Keratinocyte (primary cell): ENCODE results near the gene TOM1L1. TPM values are rescaled to one million over a fixed set of nuclear protein-coding genes. Genes with fewer than 3 reads are reported as not detected.

ENCODE experiments used
- DNase-seq: peaks from one replicate; pipeline ENCODE4 v3.0.0-alpha.2; 2011; ENCODE audit warnings: low read depth, missing footprints, low spot score
- FAIRE-seq: peaks from 2 replicates; lab custom pipeline; 2011; peaks lifted over from hg19 to GRCh38; lab: Jason Lieb, UNC
- H2AFZ ChIP-seq: 2 replicates; pipeline ENCODE4 v1.6.0; 2012; ENCODE audit warnings: low read length, control low read depth, inconsistent platforms; ENCODE audit not compliant: control insufficient read depth
- H3K27ac ChIP-seq: 2 replicates; pipeline ENCODE4 v1.5.1; 2011; ENCODE audit warnings: low read length; ENCODE audit not compliant: control insufficient read depth, insufficient read depth
- H3K27me3 ChIP-seq: 3 replicates; pipeline ENCODE4 v1.6.0; 2011; ENCODE audit warnings: low read length; ENCODE audit not compliant: control insufficient read depth, insufficient read depth; ENCODE audit errors: extremely low read depth
- H3K36me3 ChIP-seq, 2 experiments: 2 replicates in 1 of 2; 3 replicates in 1 of 2; pipeline ENCODE4 v1.5.1; 2011; ENCODE audit warnings: low read length in 2 of 2, mild to moderate bottlenecking in 1 of 2; ENCODE audit not compliant: control insufficient read depth in 2 of 2, insufficient read depth in 2 of 2; ENCODE audit errors: extremely low read depth in 1 of 2
- H3K4me1 ChIP-seq: 3 replicates; pipeline ENCODE4 v1.5.1; 2011; ENCODE audit warnings: low read length; ENCODE audit not compliant: control insufficient read depth, insufficient read depth; ENCODE audit errors: extremely low read depth
- H3K4me2 ChIP-seq: 3 replicates; pipeline ENCODE4 v1.6.0; 2011; ENCODE audit warnings: low read depth, low read length; ENCODE audit not compliant: control insufficient read depth, insufficient read depth; ENCODE audit errors: extremely low read depth
- H3K4me3 ChIP-seq, 3 experiments: fragments of 200-600 bp in 1 of 3; sonication (generic) in 1 of 3; 2 replicates in 2 of 3; 3 replicates in 1 of 3; pipeline ENCODE4 v1.5.1; 2011 to 2016; ENCODE audit warnings: low read length in 3 of 3, mild to moderate bottlenecking in 3 of 3, control low read depth in 2 of 3, inconsistent platforms in 1 of 3, low read depth in 1 of 3, mixed read lengths in 1 of 3, mixed run types in 1 of 3, moderate library complexity in 1 of 3; ENCODE audit not compliant: control insufficient read depth in 2 of 3, insufficient read depth in 2 of 3; ENCODE audit errors: extremely low read depth in 1 of 3
- H3K79me2 ChIP-seq: 2 replicates; pipeline ENCODE4 v1.6.0; 2012; ENCODE audit warnings: low read length; ENCODE audit not compliant: control insufficient read depth, insufficient read depth
- H3K9ac ChIP-seq: 3 replicates; pipeline ENCODE4 v1.6.0; 2011; ENCODE audit warnings: low read length; ENCODE audit not compliant: control insufficient read depth, insufficient read depth; ENCODE audit errors: extremely low read depth
- H3K9me1 ChIP-seq: 3 replicates; pipeline ENCODE4 v1.6.0; 2011; ENCODE audit warnings: low read length; ENCODE audit not compliant: control insufficient read depth, insufficient read depth; ENCODE audit errors: extremely low read depth
- H3K9me3 ChIP-seq: 2 replicates; pipeline ENCODE4 v1.5.1; 2012; ENCODE audit warnings: low read depth, low read length; ENCODE audit not compliant: control insufficient read depth
- H4K20me1 ChIP-seq: 3 replicates; pipeline ENCODE4 v1.6.0; 2011; ENCODE audit warnings: low read length; ENCODE audit not compliant: control insufficient read depth, insufficient read depth; ENCODE audit errors: extremely low read depth
- EZH2 ChIP-seq: IDR thresholded peaks from one replicate; pipeline ENCODE4 v1.6.1; 2012; ENCODE audit warnings: inconsistent platforms, mild to moderate bottlenecking, low read length, moderate library complexity
- dilution Hi-C: fragments of 300-500 bp; cut with MboI; formaldehyde crosslinking; loops from one replicate; pipeline ENCODE4 v1.7.0; 2020; ENCODE audit warnings: low sequenced_read_pairs; ENCODE audit not compliant: extremely low pct_ligation_motif_present
- polyA plus RNA-seq, 5 experiments: library from polyadenylated mRNA; depleted of rRNA in 3 of 5; stranded (reverse) in 3 of 5; stranded (forward) in 1 of 5; unstranded in 1 of 5; fragments of >200 nt; gene quantifications; 1 replicate in 1 of 5; 2 replicates in 3 of 5; 3 replicates in 1 of 5; pipeline versions ENCODE4 v1.2.1 to v1.2.3, GENCODE V29; 2011 to 2012; ENCODE audit warnings: missing spikeins in 2 of 5, low read depth in 1 of 5, low replicate concordance in 1 of 5
- TF ChIP-seq, protein P1 (sequence below), 3 experiments: IDR thresholded peaks in 1 of 3; conservative IDR thresholded peaks in 1 of 3; optimal IDR thresholded peaks in 1 of 3; 2 replicates in 2 of 3; 3 replicates in 1 of 3; pipeline versions ENCODE3 to v1.5.1; 2011; ENCODE audit warnings: low read length in 3 of 3, mild to moderate bottlenecking in 3 of 3, moderate library complexity in 2 of 3, control low read depth in 1 of 3, inconsistent platforms in 1 of 3; ENCODE audit not compliant: insufficient read depth in 2 of 3; ENCODE audit errors: extremely low read depth in 1 of 3

TOM1L1 gene
- polyA plus RNA-seq, 1 donor (not counting 4 experiments of a cell fraction or from before 2014, with no cell fraction given): 90.1 TPM

DNA sequence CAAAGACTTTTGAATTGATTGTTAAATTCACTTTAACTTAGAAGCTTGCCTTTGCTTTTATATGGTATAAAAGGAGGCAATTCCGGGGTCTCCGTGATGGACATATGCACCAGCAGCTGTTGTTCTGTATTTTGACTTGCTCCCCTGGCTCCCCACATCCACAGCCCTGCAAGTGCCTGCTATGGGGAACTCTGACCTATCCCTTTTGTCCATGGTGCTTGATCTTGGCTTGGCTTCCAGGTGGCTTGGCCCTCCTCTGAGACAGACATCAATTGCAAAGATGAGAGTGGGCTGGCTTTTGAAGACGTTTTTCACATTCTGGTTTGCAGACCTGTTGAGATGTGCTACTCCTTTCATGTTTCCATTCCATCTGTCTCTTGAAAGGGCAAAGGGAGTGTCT, 26.9 kb downstream of the TOM1L1 start:
- Histone ChIP-seq H3K9me3 (no peaks in the 10 kb centered on the region), H3K9me1 (no peaks in the 10 kb centered on the region), H3K4me3 (no peak overlapping the region), H3K9ac (no peak overlapping the region), H3K79me2 (no peaks in the 10 kb centered on the region), H2AFZ (no peak overlapping the region), H3K4me1 (no peaks in the 10 kb centered on the region), H4K20me1 (no peaks in the 10 kb centered on the region), H3K36me3 (peaks cover 3 to 14% of the 10 kb centered on the region in 2 experiments), H3K4me2 (no peak overlapping the region), H3K27me3 (no peaks in the 10 kb centered on the region), H3K27ac (no peak overlapping the region)
- dilution Hi-C loops: no loop called here
- TF ChIP-seq, protein P1, sequence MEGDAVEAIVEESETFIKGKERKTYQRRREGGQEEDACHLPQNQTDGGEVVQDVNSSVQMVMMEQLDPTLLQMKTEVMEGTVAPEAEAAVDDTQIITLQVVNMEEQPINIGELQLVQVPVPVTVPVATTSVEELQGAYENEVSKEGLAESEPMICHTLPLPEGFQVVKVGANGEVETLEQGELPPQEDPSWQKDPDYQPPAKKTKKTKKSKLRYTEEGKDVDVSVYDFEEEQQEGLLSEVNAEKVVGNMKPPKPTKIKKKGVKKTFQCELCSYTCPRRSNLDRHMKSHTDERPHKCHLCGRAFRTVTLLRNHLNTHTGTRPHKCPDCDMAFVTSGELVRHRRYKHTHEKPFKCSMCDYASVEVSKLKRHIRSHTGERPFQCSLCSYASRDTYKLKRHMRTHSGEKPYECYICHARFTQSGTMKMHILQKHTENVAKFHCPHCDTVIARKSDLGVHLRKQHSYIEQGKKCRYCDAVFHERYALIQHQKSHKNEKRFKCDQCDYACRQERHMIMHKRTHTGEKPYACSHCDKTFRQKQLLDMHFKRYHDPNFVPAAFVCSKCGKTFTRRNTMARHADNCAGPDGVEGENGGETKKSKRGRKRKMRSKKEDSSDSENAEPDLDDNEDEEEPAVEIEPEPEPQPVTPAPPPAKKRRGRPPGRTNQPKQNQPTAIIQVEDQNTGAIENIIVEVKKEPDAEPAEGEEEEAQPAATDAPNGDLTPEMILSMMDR (optimal IDR thresholded peaks at IDR 0.05 in 1 of 3, IDR thresholded peaks at IDR 0.05 in 1 of 3, conservative IDR thresholded peaks at IDR 0.05 in 1 of 3; ENCODE audit: extremely low read depth in 1 of 3, insufficient read depth in 2 of 3, low read length in 3 of 3): no peak
- no peak for TF ChIP-seq EZH2
- DNase-seq (no peak), FAIRE-seq (no peak)

DNA sequence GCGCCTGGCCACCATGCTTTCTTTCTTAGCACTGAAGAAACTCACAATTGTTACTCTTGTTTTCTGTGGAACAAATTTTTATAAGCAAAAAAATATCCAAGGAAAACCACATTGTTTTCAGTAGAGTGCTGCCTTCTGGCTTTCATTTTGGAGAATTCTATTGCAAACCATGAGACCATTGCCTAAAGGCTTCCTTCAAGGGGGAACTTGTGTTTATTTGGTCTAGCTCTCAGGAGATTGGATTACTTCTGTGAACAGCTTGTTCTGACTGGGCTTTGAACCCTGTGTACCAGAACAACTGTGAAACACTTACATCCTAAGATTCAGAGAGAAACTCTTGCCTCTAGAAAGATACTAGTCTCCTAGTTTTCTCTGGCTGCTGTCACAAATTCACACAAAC, 32.1 kb downstream of the TOM1L1 start:
- H3K4me2 ChIP-seq: no peak overlapping the region
- H3K4me1 ChIP-seq: no peaks in the 10 kb centered on the region
- no peaks in the 10 kb centered on the region for H4K20me1 ChIP-seq
- H3K27me3 ChIP-seq: no peaks in the 10 kb centered on the region
- no peak overlapping the region for H3K4me3 ChIP-seq
- no peaks in the 10 kb centered on the region for H3K79me2 ChIP-seq
- H2AFZ ChIP-seq: no peak overlapping the region
- H3K9ac ChIP-seq: no peak overlapping the region
- no peaks in the 10 kb centered on the region for H3K9me1 ChIP-seq
- H3K36me3 ChIP-seq: peaks cover 6 to 11% of the 10 kb centered on the region in 2 experiments
- DNase-seq (no peak), FAIRE-seq (no peak)
- dilution Hi-C loops: no loop called here
- H3K9me3 ChIP-seq: no peaks in the 10 kb centered on the region
- TF ChIP-seq, protein P1 (optimal IDR thresholded peaks at IDR 0.05 in 1 of 3, IDR thresholded peaks at IDR 0.05 in 1 of 3, conservative IDR thresholded peaks at IDR 0.05 in 1 of 3; ENCODE audit: extremely low read depth in 1 of 3, insufficient read depth in 2 of 3, low read length in 3 of 3): no peak
- no peak for TF ChIP-seq EZH2
- no peak overlapping the region for H3K27ac ChIP-seq
